GM12891 (cell line): ENCODE measurements around the gene NRP1.

Experiments used
- POLR2A ChIP-seq: IDR thresholded peaks from 2 replicates; pipeline ENCODE4 v1.6.1; 2011; ENCODE audit warnings: low read depth, low read length, control low read depth
- POLR2AphosphoS5 ChIP-seq: IDR thresholded peaks from 2 replicates; pipeline ENCODE4 v1.6.1; 2011; ENCODE audit warnings: low read depth, low read length, control low read depth
- SPI1 ChIP-seq: IDR thresholded peaks from 2 replicates; pipeline ENCODE4 v1.6.1; 2011; ENCODE audit warnings: low read depth, low read length, control low read depth
- TAF1 ChIP-seq: IDR thresholded peaks from 2 replicates; pipeline ENCODE4 v1.6.1; 2011; ENCODE audit warnings: low read depth, low read length, control low read depth

DNA sequence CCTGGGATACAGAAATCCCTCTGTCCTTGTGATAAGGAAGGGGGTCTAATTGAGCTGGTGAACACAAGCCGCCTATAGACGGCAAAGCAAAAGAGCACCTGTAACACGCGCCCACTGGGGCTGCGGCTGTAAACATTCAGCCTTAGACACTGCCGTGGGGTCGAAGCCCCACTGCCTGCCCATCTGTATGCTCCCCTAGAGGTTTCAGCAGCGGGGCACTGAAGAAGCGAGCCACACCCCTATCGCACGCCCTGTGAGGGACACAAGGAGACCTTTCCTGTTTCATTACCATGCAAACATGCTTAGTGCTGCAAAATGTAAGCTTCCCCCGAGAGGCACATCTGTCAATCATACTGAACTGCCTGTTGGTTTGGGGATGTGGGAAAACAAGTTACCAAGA lies 82.1 kb downstream of the NRP1 start:
- TF ChIP-seq POLR2AphosphoS5 (no peak), POLR2A (no peak), SPI1 (no peak), TAF1 (no peak)
